Measurements from ENCODE around the gene C5.
A peak's percentile ranks its signal among the peaks of the same experiment; 100 is the strongest.

The C5 gene

DNA sequence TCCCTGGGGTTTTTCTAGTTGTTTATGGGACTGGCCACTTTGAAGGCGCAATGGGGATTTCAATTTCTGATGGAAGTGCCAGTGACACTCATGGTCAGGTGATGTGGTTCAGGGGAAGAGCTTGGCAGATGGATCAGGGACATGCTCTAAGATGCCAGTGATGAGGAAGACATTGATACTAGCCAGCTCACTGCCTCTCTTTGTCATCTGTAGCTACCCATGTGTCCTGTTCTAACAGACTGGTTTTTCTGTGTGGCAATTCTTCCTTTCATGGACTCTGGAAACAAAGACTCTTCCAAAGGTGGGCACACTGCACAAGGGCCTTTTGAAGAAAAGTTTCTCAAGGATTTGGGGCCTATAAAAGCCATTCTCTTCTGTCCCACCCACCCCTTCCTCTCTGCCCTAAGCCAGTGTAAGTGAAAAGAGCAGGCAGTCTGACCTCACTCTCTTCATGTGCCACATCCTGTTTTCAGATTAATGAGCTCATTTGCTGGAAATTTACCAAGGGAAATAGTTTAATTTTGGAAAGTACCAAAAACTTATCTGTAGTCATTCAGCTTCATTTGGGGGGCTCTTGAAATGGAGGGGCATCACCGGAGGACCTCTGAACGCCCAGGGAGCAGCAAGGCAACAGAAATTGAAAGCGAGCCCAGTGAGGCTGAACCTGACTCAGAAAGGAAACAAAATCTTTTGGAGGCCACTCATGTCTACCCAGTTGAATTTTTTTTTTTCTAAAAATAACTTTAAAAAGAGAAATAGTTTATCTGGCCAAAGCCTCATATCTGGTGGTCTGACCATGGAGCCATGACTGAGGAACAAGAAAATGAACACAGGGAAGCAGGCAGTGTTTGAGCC is 118.6 kb downstream of the C5 start:
- TF ChIP-seq, protein P1, sequence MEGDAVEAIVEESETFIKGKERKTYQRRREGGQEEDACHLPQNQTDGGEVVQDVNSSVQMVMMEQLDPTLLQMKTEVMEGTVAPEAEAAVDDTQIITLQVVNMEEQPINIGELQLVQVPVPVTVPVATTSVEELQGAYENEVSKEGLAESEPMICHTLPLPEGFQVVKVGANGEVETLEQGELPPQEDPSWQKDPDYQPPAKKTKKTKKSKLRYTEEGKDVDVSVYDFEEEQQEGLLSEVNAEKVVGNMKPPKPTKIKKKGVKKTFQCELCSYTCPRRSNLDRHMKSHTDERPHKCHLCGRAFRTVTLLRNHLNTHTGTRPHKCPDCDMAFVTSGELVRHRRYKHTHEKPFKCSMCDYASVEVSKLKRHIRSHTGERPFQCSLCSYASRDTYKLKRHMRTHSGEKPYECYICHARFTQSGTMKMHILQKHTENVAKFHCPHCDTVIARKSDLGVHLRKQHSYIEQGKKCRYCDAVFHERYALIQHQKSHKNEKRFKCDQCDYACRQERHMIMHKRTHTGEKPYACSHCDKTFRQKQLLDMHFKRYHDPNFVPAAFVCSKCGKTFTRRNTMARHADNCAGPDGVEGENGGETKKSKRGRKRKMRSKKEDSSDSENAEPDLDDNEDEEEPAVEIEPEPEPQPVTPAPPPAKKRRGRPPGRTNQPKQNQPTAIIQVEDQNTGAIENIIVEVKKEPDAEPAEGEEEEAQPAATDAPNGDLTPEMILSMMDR (IDR thresholded peaks at IDR 0.05; ENCODE audit: extremely low read depth, missing control alignments) = no peak
- DNase-seq (ENCODE audit: low spot score) = peak; percentile 86

DNA sequence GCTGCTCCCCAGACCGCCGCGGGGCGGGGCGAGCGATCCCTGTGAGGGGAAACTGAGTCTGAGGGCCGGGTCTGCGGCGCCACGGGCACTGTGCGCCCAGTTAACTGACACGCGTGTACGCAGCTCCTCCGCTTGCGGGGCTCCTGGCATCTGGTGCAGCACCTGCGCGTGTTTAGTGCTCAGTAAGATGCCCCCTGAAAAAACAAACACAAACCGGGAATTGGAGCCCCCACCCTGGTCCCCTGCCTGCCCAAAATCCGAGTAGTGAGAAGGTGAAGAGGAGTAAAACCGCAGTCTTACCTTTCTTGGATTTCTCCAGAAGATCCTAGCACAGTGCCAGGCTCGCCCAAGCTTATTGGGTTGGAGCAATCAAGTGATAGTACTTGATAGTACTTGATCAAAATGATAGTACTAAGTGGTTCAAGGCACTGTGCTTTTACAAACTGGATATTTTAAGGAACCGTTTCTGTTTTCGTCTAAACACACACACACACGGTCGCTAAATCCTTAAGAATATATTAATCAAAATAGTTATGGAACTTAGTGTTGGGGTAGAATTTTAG is 120.8 kb downstream of the C5 start:
- TF ChIP-seq, protein P1 (IDR thresholded peaks at IDR 0.05; ENCODE audit: extremely low read depth, missing control alignments) = no peak
- DNase-seq (ENCODE audit: low spot score) = no peak

DNA sequence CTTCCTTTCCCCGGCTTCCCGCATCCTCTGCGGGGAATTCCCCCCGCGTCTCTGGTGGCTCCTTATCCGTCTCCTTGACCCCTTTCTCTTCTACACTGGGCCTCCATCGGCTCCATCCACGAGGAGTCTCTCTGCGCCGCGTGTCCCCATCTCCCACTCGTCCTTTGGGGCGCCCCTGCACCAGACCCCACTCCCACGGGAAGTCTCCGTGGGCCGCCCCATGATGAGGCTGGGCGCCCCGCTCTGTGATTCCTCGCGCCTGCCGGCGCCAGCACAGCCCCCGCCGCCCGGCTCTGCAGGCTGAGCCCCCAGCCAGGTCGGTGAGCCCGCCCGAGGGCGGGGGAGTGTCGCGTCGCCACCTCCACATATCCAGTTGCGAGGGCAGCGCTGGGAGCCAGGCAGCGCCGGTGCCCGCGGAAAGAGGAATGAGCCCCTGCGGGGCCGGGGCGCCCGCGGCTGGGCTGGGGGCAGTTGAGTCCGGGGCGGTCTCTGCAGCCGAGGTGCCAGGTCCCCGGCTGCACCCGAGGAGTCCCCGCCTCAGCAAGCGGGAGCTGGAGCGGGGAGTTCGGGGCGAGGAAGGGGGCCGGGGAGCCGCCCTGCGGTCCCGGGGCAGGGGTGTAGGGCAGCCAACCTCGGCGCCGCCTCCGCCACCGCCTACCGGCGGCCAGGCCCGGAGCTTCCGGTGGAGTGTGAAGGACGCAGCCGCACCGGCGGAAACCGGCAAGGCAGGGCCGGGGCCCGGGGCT is 121.4 kb downstream of the C5 start:
- DNase-seq (ENCODE audit: low spot score) = peak; percentile 83
- TF ChIP-seq, protein P1 (IDR thresholded peaks at IDR 0.05; ENCODE audit: extremely low read depth, missing control alignments) = no peak

DNA sequence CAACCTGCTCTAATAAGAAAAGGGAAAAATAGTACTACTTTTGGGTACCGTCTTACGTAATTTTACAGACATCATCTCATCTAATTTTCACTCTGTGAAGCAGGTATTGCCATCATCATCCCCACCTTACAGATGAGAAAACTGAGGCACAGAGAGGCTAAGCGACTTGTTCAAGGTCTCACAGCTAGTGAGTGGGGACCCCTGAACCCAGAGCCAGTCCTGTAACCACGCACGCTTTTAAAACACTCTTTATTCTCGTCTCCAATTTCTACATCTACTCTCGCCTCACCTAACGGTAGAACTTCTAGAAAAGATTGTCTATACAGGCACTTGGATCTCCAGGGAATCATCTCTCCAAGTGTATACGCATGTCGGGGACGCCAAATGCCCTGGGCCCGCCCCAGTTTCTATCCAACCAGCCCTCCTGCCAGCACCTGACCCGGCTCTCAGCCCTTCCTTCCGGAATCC is 122.0 kb downstream of the C5 start:
- no peak for DNase-seq (ENCODE audit: low spot score)
- TF ChIP-seq, protein P1 (IDR thresholded peaks at IDR 0.05; ENCODE audit: extremely low read depth, missing control alignments) = no peak

DNA sequence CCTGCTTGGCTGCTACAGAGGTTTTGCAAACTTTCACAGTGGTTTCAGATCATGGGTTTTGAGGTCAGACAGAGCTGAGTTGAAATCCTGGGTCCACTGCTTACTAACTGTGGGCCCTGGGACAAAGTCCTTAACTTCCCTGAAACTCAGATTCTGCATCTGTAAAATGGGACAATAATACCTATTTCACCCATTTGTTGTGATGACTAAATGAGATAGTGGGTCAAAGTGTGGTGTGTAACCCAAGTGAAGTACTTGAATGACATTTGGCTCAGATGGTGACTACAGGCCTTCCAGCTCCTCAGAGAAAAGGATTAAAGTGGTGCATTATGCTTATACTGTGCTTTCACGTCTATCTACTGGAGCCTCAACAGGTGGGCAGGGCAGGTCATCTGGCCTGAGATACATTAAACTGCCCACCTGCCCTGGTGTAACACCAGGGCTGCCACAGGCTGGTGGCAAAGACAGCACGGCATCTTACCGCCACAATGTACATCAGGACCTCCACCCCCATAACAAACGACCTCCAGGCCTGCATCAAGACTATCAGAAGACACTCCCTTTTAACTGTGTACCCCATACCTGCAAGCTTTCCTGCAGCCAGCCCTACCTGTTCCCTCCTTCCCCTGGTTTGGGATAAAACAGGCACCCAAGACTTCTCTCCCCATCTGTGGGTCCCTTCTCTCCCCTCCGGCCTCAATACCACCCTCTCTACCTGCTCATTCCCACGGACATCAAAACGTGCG is 122.6 kb downstream of the C5 start:
- DNase-seq (ENCODE audit: low spot score) = no peak
- TF ChIP-seq, protein P1 (IDR thresholded peaks at IDR 0.05; ENCODE audit: extremely low read depth, missing control alignments) = no peak

DNA sequence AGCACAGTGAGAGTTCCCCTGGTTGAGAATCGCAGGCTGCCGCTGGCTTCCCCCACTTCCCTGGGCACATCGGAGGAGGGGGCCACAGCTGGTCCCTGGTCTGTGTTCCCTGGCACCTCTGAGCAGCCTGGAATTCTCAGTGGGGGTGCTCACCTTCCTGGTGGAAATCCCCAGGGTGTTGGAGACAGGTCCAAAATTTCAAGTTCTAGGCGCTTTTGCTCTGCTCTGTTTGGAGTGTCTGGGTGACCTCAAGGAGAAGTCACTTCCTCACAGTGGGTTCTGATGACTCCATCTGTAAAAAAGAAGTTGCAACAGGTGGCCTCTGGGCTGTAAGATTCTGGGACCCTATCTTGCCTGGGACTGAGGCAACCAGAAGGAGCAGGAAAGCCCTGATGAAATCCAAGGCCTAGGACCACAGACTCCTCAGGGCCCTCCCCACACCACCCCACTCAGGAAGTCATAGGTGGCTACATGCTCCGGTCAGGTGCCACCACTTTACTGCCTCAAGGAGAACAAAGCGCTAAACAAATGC is 123.6 kb downstream of the C5 start, which contains the start of gene TRAF1:
Gene TRAF1, minus strand, starts transcription at position 400 of the 532 bp plus-strand sequence. CDS start 721 bp downstream, outside the sequence.
- TF ChIP-seq, protein P1 (IDR thresholded peaks at IDR 0.05; ENCODE audit: extremely low read depth, missing control alignments) = no peak
- DNase-seq (ENCODE audit: low spot score) = no peak
